ENCODE data around the gene N4BP3. TPM values are rescaled to one million over a fixed set of nuclear protein-coding genes. Genes with fewer than 3 reads are reported as not detected.

Gene N4BP3
- total and polyA plus RNA-seq, 2 experiments from 2014 or later = 9.8 to 58.2 TPM

DNA sequence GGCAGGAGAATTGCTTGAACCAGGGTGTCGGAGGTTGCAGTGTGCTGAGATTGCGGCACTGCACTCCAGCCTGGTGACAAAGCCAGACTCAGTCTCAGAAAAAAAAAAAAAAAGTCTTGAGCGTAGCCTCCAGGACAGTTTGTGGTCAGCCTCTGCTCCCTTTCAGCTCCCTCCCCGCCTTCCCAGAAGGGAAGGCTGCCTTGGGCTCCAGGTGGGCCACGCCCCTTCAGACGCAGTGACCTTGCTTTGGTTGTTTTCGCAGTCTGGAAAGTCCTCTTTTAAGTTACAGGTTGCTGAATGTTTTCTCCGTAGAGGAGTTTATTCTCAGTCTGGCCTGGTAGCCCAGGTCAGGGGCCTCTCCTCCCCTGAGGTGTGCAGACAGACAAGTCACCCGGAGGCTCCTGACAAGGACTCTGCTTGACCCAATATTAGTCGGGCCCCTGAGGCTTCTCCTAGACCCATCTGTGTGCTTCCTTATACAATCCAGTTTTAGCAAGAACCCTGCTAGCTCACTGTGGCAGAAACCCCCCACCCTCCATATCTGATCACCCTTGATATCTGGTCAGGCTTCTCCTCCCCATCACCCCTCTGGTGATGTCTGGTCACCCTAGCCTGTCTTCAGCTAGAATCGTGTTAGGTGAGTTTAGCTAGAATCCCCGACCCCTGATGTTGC lies 31.6 kb upstream of the N4BP3 start (continued):
- TF ChIP-seq, protein P1, sequence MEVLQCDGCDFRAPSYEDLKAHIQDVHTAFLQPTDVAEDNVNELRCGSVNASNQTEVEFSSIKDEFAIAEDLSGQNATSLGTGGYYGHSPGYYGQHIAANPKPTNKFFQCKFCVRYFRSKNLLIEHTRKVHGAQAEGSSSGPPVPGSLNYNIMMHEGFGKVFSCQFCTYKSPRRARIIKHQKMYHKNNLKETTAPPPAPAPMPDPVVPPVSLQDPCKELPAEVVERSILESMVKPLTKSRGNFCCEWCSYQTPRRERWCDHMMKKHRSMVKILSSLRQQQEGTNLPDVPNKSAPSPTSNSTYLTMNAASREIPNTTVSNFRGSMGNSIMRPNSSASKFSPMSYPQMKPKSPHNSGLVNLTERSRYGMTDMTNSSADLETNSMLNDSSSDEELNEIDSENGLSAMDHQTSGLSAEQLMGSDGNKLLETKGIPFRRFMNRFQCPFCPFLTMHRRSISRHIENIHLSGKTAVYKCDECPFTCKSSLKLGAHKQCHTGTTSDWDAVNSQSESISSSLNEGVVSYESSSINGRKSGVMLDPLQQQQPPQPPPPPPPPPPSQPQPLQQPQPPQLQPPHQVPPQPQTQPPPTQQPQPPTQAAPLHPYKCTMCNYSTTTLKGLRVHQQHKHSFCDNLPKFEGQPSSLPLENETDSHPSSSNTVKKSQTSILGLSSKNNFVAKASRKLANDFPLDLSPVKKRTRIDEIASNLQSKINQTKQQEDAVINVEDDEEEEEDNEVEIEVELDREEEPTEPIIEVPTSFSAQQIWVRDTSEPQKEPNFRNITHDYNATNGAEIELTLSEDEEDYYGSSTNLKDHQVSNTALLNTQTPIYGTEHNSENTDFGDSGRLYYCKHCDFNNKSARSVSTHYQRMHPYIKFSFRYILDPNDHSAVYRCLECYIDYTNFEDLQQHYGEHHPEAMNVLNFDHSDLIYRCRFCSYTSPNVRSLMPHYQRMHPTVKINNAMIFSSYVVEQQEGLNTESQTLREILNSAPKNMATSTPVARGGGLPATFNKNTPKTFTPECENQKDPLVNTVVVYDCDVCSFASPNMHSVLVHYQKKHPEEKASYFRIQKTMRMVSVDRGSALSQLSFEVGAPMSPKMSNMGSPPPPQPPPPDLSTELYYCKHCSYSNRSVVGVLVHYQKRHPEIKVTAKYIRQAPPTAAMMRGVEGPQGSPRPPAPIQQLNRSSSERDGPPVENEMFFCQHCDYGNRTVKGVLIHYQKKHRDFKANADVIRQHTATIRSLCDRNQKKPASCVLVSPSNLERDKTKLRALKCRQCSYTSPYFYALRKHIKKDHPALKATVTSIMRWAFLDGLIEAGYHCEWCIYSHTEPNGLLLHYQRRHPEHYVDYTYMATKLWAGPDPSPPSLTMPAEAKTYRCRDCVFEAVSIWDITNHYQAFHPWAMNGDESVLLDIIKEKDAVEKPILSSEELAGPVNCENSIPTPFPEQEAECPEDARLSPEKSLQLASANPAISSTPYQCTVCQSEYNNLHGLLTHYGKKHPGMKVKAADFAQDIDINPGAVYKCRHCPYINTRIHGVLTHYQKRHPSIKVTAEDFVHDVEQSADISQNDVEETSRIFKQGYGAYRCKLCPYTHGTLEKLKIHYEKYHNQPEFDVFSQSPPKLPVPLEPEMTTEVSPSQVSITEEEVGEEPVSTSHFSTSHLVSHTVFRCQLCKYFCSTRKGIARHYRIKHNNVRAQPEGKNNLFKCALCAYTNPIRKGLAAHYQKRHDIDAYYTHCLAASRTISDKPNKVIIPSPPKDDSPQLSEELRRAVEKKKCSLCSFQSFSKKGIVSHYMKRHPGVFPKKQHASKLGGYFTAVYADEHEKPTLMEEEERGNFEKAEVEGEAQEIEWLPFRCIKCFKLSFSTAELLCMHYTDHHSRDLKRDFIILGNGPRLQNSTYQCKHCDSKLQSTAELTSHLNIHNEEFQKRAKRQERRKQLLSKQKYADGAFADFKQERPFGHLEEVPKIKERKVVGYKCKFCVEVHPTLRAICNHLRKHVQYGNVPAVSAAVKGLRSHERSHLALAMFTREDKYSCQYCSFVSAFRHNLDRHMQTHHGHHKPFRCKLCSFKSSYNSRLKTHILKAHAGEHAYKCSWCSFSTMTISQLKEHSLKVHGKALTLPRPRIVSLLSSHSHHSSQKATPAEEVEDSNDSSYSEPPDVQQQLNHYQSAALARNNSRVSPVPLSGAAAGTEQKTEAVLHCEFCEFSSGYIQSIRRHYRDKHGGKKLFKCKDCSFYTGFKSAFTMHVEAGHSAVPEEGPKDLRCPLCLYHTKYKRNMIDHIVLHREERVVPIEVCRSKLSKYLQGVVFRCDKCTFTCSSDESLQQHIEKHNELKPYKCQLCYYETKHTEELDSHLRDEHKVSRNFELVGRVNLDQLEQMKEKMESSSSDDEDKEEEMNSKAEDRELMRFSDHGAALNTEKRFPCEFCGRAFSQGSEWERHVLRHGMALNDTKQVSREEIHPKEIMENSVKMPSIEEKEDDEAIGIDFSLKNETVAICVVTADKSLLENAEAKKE (CRISPR knock-in tag; IDR thresholded peaks at IDR 0.05) = no peak

DNA sequence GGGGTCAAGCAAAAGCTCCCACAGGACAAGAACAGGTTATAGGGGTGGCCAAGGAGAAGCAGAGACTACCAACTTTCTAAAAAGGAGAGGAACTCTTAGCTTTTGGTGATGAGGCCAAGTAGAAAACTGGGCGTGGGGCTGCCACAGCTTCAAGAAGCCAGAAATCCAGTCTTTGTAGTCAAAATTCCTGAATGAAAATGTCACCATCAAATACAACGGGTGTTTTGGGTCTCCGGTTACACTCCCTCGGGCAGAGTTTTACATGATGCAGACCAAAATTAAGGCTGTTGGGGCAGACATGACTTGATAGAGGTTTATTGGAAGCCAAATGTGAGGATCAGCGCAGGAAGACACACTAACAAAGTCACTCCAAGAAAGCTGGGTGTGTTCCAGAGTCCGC lies 29.4 kb upstream of the N4BP3 start:
- Histone ChIP-seq H3K36me3 (ENCODE audit: insufficient read depth) (no peaks in the 10 kb centered on the region), H3K4me3 (no peak overlapping the region), H3K27ac (ENCODE audit: low read depth) (no peak overlapping the region), H3K4me1 (ENCODE audit: insufficient read depth) (peaks cover 26% of the 10 kb centered on the region; the same call in 1 of the 2 replicates), H3K27me3 (ENCODE audit: insufficient read depth) (no peaks in the 10 kb centered on the region), H4K20me1 (replicated peaks; ENCODE audit: insufficient read depth) (no peaks in the 10 kb centered on the region), H3K9me2 (ENCODE audit: insufficient read depth) (no peaks in the 10 kb centered on the region), H3F3A (replicated peaks; ENCODE audit: low read depth) (0 out of 2 replicates have a peak, but pooled peaks cover 2% of the 10 kb centered on the region), H3K79me2 (replicated peaks; ENCODE audit: insufficient read depth) (no peaks in the 10 kb centered on the region), H2AFZ (no peak overlapping the region), H3K4me2 (no peak overlapping the region)
- Mint-ChIP-seq H3K27me3 (ENCODE audit: insufficient read depth, low read depth, poor library complexity) (peaks cover 2% of the 10 kb centered on the region), H3K36me3 (ENCODE audit: low read depth) (no peaks in the 10 kb centered on the region), H3K4me1 (peaks cover 22% of the 10 kb centered on the region), H3K9me3 (no peaks in the 10 kb centered on the region; the same call in 2 of the 3 replicates), H3K4me3 (no peak overlapping the region), H3K27ac (no peak overlapping the region)
- no peak for DNase-seq (ENCODE audit: low spot score)
- no peak for ATAC-seq
- no peak for TF ChIP-seq JUNB (IDR thresholded peaks at IDR 0.05; ENCODE audit: unreplicated experiment)

DNA sequence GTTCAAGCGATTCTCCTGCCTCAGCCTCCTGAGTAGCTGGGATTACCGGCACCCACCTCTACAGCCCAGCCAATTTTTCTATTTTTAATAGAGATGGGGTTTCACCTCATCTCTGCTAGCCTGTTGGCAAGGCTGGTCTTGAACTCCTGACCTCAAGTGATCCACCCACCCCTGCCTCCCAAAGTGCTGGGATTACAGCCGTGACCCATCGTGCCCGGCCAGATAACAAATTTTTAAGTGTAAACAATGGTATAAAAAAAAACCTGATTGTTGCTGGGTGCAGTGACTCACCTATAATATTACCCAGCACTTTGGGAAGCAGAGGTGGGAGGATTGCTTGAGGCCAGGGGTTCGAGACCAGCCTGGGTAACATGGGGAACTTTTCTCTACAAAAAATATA lies 28.0 kb upstream of the N4BP3 start:
- Histone ChIP-seq H3K36me3 (ENCODE audit: insufficient read depth) (no peaks in the 10 kb centered on the region), H3K27me3 (ENCODE audit: insufficient read depth) (no peaks in the 10 kb centered on the region)
- peaks cover 22% of the 10 kb centered on the region for H3K4me1 Mint-ChIP-seq
- TF ChIP-seq ZNF114 (CRISPR knock-in tag; IDR thresholded peaks at IDR 0.05) = no peak
- TF ChIP-seq POLR2AphosphoS5 (IDR thresholded peaks at IDR 0.05; ENCODE audit: low read depth) = no peak
- TF ChIP-seq CREB1 (CRISPR knock-in tag; IDR thresholded peaks at IDR 0.05; ENCODE audit: low read depth) = no peak
- no peak for TF ChIP-seq EZH2 (IDR thresholded peaks at IDR 0.05; ENCODE audit: low read depth, unreplicated experiment)
- no peak for TF ChIP-seq STAT1 (IDR thresholded peaks at IDR 0.05; ENCODE audit: unreplicated experiment)

More for the DNA sequence above, 28.0 kb upstream of the N4BP3 start:
- no peaks in the 10 kb centered on the region for H3K79me2 ChIP-seq (replicated peaks; ENCODE audit: insufficient read depth)
- H3K4me2 ChIP-seq = no peak overlapping the region
- H3K27ac ChIP-seq (ENCODE audit: low read depth) = no peak overlapping the region
- ATAC-seq (no peak), DNase-seq (ENCODE audit: low spot score) (no peak)
- Mint-ChIP-seq H3K27ac (no peak overlapping the region), H3K36me3 (ENCODE audit: low read depth) (no peaks in the 10 kb centered on the region), H3K27me3 (ENCODE audit: insufficient read depth, low read depth, poor library complexity) (peaks cover 2% of the 10 kb centered on the region), H3K9me3 (no peaks in the 10 kb centered on the region; the same call in 2 of the 3 replicates), H3K4me3 (no peak overlapping the region)
- 0 out of 2 replicates have a peak, but pooled peaks cover 2% of the 10 kb centered on the region for H3F3A ChIP-seq (replicated peaks; ENCODE audit: low read depth)
- no peak overlapping the region for H2AFZ ChIP-seq
- peaks cover 26% of the 10 kb centered on the region; the same call in 1 of the 2 replicates for H3K4me1 ChIP-seq (ENCODE audit: insufficient read depth)
- H4K20me1 ChIP-seq (replicated peaks; ENCODE audit: insufficient read depth) = no peaks in the 10 kb centered on the region
- H3K9me2 ChIP-seq (ENCODE audit: insufficient read depth) = no peaks in the 10 kb centered on the region
- no peak overlapping the region for H3K4me3 ChIP-seq
